Stimulated activated naive CD4-positive, alpha-beta T cell (primary cell): ENCODE data around the gene GPR137B.
"Not testable (repeated sequence)": the region's sequence is repeated elsewhere in the genome, so short reads cannot be mapped to it uniquely, and the experiment has no call there.

ENCODE experiments used
- DNase-seq, 6 experiments: peaks; one replicate each; lab custom pipeline; 2025; lab: John Stamatoyannopoulos, UW

Gene GPR137B

DNA sequence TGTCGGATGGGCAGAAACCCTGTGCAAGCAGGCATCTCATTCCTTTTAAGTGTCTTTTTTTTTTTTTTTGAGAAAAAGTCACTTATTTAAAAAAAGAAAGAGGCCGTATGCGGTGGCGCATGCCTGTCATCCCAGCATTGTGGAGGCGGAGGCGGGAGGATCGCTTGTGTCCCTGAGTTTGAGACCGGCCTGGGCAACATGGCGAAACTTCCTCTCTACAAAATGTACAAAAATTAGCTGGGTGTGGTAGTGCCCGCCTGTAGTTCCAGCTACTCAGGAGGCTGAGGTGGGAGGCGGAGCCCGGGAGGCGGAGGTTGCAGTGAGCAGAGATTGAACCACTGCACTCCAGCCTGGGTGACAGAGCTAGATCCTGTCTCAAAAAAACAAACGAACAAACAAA is 1.7 kb downstream of the GPR137B start:
- DNase-seq: no peak

DNA sequence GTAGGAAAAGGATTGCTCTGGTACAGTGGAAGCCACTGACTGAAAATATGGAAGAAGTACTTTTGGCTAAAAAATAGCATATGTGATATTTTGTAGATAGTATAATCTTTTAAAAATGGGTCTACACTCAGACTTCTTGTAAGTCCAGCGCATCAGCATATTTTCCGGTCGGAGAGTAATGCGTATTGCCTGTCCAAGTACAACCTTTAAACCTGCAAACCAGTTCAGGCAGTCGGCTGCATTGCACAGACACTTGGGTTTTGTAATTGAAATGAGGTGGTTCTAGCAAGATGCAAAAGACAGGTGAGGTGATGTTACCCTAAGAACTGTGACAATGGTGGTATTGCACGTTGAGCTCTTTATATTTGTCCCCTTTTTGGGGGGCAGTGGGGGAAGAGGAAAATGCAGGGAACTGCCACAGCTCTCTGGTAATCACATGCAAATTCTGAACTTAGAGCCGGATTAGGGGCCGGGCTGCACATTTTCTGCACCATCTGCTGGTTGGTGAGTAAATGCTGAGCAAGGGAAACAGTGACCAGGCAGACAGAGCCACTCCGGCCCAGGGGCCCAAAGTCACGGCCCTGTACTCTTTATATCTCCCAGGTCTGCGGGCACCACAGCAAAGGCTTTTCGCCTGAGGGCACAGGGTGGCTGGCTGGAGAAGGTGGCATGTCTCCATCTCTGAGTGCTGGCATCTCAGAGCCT is 2.3 kb downstream of the GPR137B start:
- no peak for DNase-seq

DNA sequence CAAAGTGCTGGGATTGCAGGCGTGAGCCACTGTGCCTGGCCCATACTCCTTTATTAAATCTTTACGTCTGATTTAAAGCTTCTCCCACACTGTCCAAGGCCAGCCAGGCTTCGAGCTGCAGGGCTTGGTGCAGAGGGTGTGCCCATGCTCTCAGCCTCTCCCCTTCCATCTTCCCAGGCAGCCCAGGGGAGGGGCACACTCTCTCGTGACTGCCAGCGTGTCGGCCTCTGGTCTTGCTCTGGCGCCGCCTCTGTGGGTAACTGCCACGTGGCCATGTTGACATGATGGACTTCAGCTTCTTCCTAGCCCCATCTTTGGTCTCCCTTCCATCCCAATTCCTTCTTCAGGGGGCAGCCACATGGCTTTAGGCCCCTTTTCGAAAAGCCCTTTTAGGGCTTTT is 4.7 kb downstream of the GPR137B start:
- no peak for DNase-seq

DNA sequence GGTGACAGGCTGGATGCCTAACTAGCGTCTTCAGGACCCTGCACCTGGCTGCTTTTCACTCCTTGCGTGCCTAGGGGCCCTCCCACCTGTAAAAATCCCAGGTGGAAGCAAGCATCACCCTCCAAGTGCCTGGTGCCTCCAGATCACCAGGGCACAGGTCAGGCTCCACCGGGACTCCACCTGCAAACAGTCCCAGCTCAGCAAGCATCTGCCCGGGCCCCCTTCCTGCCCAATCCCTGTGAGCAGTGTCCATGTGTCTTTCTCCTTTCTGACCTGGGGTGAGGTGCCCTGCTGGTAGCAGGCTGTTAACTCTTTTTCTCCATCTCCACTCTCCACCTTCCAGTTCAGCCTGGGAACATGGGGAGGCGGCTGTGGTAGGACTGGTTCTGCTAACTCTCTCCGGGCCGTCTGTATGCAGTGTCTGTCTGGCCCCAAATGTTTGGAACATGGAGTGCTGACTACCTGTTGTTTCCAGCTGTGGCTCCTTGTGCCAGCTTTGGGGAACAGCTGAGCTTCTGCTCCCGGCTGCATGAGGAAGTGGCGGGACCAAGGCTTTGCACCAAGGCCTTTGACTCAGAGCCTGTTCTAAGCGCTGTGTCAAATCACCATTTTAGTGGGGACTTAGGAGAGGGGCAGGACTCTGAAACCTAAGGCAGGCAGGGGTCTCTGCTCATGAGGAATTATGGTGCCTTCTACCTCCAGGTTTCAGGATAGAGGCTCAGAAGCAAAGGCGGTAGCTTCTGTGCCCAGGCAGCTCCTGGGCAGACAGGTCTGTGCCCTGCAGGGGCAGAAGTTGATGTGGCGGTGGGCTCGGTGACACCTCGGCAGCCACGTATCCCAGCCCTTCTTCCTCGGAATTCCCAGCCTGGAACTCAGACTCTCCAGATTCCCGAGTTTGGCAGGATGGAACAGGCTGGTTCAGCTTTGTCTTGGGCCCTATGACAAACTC is 5.5 kb downstream of the GPR137B start:
- no peak for DNase-seq

DNA sequence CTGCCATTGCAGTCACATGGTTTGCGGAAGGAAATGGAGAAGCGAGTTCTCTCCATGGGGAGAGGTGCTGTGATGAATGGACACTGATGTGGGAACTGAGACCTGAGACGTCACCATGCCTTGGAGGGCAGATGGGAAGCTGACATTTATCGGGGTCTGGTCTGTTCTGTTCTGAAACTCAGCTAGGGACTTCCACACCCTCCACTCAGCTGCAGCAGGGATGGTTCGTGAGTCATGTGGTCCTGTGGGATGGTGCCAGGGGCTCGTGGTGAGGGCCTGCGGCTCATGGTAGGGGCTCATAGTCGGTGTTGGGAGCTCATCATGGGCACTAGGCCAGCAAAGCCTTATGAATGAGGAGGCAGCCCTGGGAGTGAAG is 6.1 kb downstream of the GPR137B start:
- DNase-seq: no peak

DNA sequence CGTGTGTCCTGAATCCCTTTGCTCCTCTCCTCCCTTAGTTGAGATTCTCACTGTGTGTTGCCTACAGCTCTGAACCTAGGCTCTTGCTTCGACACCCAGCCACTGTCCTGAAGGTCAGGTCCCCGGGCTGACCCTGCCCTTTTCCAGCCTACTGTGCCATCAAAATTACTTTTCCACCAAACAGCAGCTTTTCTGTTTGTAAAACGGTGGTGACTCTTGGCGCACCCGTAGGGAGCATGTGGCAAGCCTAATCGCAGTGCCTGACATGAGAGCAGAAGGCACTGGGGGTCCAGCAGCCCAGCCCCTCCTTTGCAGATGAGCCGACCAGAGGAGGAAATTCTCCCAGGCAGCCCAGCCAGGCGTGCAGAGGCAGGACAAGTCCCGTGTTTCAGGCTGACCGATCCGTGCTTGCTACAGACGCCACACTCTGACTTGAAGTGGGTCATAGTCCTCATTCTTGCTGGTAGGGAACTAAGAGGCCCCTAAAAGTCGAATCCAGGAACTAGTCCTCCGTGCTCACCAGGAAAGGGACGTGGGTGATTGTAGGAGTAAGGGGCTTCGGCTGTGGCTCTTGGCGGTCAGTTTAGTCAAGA is 6.8 kb downstream of the GPR137B start:
- no peak for DNase-seq

DNA sequence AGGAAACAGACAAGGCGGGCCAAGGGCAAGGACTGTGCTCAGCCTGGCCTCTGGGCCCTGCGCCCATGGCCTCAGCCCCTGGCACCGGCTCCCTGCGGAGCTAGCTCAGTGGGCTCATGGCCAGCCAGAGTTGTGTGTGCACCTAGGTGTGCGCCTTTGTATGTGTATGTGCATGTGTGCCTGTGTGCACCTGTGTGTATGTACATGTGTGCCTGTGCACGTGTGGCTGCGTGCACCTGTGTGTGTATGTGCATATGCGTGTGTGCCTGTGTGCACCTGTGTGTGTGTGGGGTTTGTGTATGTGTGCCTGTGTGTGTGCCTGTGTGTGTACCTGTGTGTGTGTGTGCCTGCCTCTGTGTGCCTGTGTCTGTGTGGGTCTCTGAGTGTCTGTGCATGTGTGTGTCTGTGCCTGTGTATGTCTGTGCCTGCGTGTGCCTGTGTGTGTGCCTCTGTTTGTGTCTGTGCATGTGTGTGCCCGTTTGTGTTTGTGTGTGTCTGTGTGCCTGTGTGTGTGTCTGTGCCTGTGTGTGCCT is 7.4 kb downstream of the GPR137B start:
- DNase-seq: no peak

DNA sequence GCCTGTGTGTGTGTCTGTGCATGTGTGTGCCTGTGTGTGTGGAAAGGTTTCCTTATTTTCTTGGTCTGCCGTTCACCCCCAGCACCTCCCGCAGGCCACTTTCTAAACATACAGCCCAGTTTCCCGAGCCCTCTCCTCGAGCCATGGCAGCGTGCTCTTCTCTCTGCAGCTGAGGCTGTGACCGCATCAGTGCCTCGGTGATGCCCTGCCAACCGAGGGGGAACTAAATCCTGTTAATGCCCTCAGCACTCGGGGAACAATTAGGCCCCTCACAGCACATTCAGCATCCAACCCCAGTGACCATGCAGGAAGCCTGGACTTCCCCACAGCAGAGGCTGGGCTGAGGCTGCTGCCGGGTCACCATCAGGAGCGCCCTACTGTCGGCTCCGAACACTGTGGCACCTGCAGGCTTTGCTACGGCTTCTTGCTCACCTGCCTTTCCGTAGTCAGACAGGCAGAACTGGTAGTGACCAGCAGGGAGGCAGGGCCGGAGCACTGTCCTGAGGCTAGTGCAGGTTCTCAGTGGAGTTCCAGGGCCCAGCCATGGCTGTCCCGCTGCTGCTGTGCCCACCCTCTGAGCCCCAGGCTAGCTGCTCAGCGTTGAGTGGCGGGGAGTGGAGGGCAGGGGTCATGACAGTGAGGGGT is 8.1 kb downstream of the GPR137B start:
- no peak for DNase-seq

DNA sequence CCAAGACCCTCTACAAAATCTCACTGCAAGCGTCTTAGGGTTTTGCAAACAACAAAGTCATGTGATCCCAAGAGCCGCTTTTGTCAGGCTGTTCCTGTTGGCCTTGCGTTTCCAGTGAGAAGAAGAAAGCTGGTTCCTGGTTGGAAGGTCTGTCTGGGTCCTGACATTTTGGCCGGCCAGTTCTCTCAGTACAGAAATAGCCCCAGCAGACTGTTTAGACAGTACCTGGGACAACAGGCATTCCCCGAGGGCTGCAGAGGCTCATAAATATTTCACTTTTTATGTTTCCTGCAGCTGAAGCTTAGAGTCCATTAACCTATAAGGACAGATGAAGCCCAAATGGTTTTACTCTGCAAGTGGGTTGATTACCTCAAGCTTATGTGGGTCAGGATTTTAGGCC is 8.6 kb downstream of the GPR137B start:
- DNase-seq: no peak

DNA sequence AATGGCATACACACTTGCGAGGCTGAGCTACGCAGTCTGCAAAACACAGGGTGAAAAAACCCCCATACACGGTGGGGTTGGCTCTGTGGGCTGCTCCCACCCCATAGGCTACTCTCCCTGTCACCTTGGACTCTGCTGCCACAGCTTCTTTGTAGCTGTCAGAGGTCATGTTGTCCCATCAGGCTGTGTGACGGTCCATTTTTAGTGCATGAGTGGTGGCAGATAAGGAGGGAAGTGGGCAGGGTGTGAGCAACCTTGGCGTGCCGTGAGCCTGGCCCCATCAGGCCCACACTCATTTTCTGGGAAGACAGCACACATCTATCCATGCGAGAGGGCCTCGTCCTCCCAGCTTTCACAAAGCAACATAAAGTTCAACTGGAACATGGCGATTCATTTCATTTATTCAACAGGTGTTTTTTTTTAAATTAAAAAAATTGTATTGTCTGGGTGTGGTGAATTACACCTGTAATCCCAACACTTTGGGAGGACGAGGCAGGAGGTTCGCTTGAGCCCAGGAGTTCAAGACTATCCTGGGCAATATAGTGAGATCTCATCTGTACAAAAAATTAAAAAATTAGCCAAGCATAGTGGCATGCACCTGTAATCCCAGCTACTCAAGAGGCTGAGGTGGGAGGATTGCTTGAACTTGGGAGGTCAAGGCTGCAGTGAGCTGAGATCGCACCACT is 9.5 kb downstream of the GPR137B start:
- DNase-seq: no peak

DNA sequence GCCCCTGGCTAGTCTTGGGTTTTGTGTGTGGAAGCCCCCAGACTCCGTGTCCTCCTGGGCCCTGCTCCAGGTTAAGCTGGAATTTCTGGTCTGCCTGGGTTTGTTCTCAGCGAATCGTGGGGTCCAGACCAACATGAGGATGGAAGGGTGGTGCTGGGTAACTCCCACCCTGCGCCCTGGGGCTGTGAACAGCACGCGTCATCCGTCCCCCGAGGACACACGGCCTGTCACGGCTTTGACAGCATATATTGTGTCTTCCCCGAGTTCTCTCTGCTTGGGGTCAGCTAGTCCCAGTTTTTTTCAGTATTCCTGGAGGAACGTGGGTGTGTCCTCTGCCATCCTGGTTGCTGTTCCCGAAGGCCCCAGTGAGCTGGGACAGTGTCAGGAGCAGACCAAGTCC is 11.8 kb downstream of the GPR137B start:
- no peak for DNase-seq

DNA sequence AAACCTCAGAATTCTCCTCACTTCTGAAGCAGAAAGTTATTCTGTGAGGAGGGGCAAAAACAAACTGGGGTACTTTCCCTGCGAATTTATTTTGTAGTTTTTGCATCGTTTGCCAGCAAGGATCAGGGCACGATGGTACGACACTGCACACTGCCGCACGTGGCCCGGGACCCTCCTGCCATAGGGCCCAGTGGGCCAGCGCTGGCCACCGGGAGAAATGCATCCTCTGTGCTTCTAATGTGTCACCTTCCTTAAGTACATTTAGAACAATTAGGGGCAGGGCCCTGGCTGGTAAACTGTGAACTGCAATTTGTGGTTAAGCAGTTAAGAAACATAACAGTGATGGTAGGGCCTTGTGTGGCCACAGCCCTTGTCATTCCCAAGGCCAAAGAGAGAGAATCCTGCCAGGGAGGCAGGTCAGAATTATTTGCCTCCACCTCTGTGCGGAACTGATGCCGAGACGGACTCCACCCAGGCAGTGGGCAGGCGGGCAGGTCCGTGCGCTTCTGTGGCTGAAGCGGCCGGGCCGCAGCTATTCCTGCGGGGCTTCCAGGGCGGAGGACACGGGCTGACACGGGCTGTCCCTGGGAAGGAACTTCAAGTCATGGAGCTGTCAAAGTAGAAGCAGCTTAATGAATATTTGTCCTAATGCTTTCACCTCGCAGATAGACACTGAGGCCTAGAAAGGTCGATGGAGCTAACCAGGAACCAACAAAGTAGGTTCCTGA is 12.5 kb downstream of the GPR137B start:
- no peak for DNase-seq

DNA sequence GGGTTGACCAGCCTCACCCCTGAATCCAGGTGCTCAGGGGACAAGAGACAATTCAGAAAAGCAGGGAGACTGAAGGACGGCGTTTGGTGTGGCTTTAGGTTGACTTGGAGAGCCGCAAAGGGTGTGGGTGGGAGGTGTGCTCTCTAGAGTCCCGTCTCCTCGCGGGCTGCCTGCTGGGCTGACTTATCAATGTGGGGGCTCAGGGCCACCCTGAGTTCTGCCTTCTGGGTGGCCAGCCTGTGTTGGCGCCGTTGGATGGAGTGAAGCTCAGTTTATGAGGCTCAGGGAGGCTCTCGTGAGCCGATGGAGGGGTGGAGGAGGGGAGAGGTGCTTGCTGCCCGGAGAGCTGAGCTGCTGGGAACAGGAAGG is 13.0 kb downstream of the GPR137B start:
- no peak for DNase-seq

DNA sequence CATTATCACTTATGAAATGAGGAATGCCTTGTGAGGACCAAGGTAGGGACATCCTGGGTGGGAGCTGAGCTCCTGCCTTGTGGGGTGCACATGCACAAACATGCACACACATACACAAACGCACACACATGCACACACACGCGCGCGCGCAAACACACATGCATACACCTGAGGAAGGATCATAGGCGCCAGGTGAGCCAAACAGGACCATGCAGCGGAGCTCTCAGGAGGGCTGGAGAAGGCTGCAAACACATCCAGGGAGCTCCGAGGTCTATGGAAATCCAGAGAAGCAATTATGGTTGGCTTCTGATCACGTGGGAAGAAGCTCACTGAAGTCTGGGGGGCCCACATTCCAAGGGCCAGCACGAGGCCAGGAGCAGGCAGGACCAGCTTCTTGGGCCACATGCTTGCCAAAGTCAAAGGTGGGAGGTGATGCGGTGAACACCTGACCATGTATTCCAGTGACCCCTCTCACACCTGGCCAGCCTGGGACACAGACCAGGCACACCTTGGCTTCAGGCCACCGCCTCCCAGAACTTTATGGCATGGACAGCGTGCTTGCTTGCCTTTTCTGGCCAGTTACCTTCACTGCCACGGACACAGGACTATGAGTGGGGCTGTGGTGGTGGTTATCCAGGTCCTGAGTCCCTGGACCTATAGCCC is 13.6 kb downstream of the GPR137B start:
- no peak for DNase-seq

DNA sequence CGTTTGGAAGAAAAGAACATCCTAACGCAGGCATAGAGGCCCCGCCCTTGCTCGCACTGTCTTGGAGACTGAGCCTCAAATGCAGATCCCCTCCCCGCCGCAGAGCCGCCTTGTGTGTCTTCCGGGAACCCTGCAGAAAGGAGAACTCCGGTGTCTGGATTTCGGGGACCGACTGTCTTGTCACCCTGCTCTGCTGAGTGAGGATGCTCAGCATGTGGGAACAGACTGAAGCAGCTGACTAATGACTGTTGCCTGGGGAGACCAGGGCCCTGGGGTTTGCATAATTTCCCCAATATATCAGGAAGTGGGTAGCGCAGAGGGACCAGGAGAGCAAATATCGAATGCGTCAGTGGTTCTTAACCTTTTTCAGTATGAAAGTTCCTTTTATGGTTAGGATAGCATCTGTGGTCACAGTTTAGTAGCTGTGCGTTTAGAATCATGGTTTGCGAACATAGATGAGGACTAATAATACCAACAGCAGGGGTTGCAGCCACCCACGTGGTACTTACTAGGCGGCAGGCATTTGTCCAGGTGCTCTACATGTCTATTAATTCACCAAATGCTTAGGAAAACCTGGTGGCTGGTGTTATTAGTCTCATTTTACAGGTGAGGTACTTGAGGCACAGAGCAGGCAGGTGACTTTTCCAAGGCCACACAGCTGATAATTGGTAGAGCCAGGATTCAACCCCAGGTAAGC is 14.3 kb downstream of the GPR137B start:
- no peak for DNase-seq

DNA sequence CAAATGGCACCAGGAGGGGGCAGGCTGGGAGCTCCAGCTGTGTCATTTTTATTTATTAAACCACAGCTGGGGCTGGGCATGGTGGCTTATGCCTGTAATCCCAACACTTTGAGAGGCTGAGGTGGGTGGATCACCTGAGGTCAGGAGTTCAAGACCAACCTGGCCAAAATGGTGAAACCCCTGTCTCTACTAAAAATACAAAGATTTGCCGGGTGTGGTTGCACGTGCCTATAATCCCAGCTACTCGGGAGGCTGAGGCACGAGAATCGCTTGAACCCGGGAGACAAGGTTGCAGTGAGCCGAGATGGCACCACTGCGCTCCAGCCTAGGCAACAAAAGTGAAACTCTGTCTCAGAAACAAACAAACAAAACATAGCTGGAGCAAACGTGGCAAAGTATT is 15.7 kb downstream of the GPR137B start:
- DNase-seq: not testable (repeated sequence)

DNA sequence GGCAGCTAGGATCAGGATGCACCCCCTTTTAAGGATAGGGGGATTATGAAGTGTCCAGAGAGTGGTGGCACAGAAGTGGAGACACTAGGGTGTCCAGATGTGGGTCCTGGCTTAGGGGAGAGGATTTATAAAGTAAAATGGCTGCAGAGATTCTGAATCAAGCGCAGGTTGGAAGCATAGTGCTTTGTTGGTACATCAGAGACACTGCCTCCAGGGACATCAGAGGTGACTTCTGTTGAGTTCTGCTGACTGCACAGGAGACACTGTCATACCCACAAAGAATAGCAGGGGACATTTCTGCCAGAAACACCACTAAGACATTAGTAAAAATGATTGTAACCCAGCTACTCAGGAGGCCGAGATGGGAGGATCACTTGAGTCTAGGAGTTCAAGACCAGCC is 16.4 kb downstream of the GPR137B start:
- DNase-seq: no peak

DNA sequence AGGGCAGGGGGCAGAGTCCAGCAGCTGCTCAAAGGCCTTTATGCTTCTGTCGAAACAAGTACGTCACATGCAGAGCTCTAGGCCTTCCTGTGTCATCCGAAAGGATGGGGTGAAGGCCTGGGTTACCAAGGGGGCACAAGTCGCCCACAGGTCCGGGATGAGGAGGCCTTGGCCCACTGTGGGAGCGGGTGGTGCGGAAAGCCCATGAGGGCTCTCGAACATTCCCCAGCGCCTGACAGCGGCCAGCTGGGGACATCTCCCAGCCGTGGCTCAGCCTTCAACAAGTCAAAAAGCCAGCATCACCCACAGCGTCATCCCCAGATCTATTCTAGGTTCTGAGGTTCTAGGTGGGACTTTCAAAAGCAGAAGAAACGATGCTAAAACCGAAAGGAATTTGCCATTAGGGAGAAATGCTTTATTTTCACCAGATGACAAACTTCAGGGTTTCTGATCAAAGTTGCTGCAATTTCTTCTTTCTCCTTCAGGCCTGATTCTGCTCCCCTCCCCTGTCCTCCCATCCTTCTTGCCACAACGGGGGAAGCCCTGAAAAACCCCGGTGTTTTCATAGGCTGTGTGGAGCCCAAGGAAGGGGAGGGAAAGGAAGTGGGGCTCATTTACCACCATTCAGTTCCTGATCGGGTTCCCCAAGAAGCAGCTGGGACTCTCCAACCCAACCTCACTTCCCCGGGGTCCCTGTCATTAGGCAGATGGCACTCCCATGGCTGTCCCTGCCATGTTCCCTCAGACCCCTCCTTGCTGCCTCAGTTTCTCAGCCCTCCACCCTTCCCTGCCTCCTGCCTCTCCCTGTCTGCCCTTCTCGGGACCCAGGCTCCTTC is 17.6 kb downstream of the GPR137B start:
- no peak for DNase-seq

DNA sequence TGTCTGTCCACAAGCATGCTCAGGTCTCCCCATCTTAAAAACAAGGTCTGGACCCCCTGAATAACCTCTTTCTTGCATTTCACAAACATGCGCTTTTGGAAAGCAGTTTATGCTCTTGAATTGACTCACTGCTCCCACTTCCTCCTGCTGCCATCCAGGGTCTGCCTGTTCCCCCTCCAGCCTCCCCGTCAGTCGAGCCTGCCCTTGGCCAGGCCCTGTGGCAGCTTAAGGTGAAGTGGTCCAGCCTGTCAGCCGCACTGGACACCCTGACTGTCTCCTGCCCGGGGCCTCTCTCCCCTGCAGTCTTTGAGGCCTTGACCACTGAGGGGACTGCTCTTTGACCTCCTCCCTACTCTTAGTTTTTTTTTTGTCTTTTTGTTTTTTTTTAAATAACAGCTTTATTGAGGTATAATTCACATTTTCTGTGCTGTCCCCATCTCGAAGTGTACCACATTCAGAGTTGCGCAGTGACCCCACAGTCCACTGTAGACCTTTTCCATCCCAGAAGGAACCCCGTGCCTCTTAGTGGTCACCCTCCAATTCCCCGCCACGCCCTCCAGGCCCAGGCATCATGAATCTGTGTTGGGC is 18.3 kb downstream of the GPR137B start:
- no peak for DNase-seq
